IPS DF 6.9 (cell line): ENCODE data around the gene TNFSF15.

Experiments used
- DNase-seq: peaks from one replicate; pipeline ENCODE4 v3.0.0-alpha.2; 2013; ENCODE audit warnings: low read depth, low spot score
- H3K27ac ChIP-seq: one replicate; pipeline ENCODE4 v1.5.1; 2013; ENCODE audit warnings: low read length, control low read depth
- H3K27me3 ChIP-seq: 2 replicates; pipeline ENCODE4 v1.6.1; 2013; ENCODE audit warnings: mild to moderate bottlenecking, low read length; ENCODE audit not compliant: control insufficient read depth, insufficient read depth
- H3K36me3 ChIP-seq: 2 replicates; pipeline ENCODE4 v1.6.1; 2013; ENCODE audit warnings: low read length; ENCODE audit not compliant: control insufficient read depth, insufficient read depth
- H3K4me1 ChIP-seq: 2 replicates; pipeline ENCODE4 v1.6.1; 2013; ENCODE audit warnings: low read length; ENCODE audit not compliant: control insufficient read depth, insufficient read depth
- H3K4me3 ChIP-seq: 2 replicates; pipeline ENCODE4 v1.5.1; 2013; ENCODE audit warnings: mild to moderate bottlenecking, low read length
- H3K9me3 ChIP-seq: 2 replicates; pipeline ENCODE4 v1.6.1; 2013; ENCODE audit warnings: low read length, inconsistent platforms; ENCODE audit not compliant: control insufficient read depth, insufficient read depth
- WGBS: extraction: QIAGEN DNeasy Blood & Tissue Kit; methylation state at CpG from one replicate; pipeline ENCODE4 v1.1.7; 2013; ENCODE audit warnings: mixed read lengths, missing lambda C conversion rate; ENCODE audit not compliant: insufficient read length, insufficient coverage; 5-methylcytosine and 5-hydroxymethylcytosine counted together

Gene TNFSF15

GRCh38 chr9:114790521-114790920 lies 15.3 kb downstream of the TNFSF15 start:
- no peak for DNase-seq
- no peak overlapping the region for H3K27ac ChIP-seq

DNA sequence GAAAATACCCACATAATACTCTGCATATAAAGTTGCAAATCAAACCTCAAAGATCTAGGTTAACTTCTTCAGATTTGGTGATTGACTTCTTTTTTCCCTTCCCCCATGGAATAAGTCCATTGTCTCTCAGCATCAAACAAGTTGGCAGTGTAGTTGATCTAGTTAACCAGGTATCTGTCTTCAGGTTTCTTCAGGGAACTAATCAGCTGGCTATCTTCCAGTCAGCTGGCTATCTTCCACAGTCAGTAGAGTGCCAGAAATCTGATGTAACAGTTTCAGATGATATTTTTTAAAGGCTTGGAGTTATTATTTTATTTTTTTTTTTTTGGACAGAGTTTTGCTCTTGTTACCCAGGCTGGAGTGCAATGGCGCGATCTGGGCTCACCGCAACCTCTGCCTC lies 16.8 kb downstream of the TNFSF15 start:
- Histone ChIP-seq H3K4me3 (no peak overlapping the region), H3K9me3 (no peaks in the 10 kb centered on the region)
- no CpG with 5 or more reads among the region's 3 CpGs for WGBS

More at GRCh38 chr9:114790521-114790920, 15.3 kb downstream of the TNFSF15 start:
- no peaks in the 10 kb centered on the region; the same call in 1 of the 2 replicates for H3K27me3 ChIP-seq
- no peak overlapping the region for H3K4me3 ChIP-seq
- H3K9me3 ChIP-seq: no peaks in the 10 kb centered on the region
- H3K4me1 ChIP-seq: no peaks in the 10 kb centered on the region
- H3K36me3 ChIP-seq: no peaks in the 10 kb centered on the region
- no CpG with 5 or more reads among the region's 6 CpGs for WGBS

DNA sequence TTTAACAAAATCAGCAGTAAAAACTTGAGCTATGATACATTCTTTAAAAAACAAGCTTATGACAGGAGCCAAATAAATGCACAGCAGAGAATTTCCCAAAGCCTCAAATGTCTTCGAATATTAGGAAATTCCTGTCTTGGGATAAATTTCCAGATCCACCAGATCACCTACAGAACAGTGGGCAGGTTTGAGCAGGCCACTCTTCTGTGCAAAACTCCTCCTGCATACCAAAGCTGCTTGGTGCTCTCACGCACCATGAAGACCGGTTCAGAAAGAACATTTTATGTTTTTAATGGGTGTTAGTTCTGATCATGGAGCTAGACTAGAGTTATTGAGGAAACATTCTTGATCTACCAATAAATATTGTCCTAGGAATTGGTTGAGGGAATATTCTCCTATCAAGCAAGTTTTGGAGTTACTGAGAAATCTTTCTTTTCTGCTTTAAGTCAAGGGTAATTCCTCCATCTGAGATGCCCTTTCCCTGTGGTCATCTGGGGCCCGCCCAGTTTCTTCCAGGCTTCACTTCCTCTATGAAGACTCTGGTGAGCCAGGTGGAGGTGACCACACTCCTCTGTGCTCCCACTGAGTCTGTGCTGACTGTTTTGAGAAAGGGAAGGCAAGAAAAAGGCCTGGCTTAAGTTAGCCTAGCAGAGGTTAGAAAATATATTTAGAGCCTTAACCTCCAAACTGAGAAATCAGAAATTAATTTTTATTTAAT lies 17.9 kb downstream of the TNFSF15 start:
- Histone ChIP-seq H3K4me3 (no peak overlapping the region), H3K36me3 (no peaks in the 10 kb centered on the region), H3K9me3 (no peaks in the 10 kb centered on the region), H3K4me1 (no peaks in the 10 kb centered on the region), H3K27me3 (no peaks in the 10 kb centered on the region), H3K27ac (no peak overlapping the region)
- WGBS: no CpG with 5 or more reads among the region's 4 CpGs
- DNase-seq: no peak

More for the DNA sequence above, 16.8 kb downstream of the TNFSF15 start:
- DNase-seq: no peak
- no peaks in the 10 kb centered on the region for H3K4me1 ChIP-seq
- no peak overlapping the region for H3K27ac ChIP-seq
- H3K36me3 ChIP-seq: no peaks in the 10 kb centered on the region
- no peaks in the 10 kb centered on the region; the same call in 1 of the 2 replicates for H3K27me3 ChIP-seq

GRCh38 chr9:114787214-114787613 lies 18.6 kb downstream of the TNFSF15 start:
- H3K36me3 ChIP-seq: no peaks in the 10 kb centered on the region
- H3K27ac ChIP-seq: no peak overlapping the region
- no peaks in the 10 kb centered on the region for H3K4me1 ChIP-seq
- no peaks in the 10 kb centered on the region for H3K9me3 ChIP-seq
- H3K27me3 ChIP-seq: no peaks in the 10 kb centered on the region
- no peak for DNase-seq
- no peak overlapping the region for H3K4me3 ChIP-seq
- WGBS: no CpG with 5 or more reads among the region's 2 CpGs

- no peak overlapping the region for H3K4me3 ChIP-seq
- H3K27me3 ChIP-seq: no peaks in the 10 kb centered on the region
- no CpG with 5 or more reads among the region's 5 CpGs for WGBS
- no peaks in the 10 kb centered on the region for H3K36me3 ChIP-seq
- DNase-seq: no peak
- no peaks in the 10 kb centered on the region for H3K4me1 ChIP-seq
- no peaks in the 10 kb centered on the region for H3K9me3 ChIP-seq
- no peak overlapping the region for H3K27ac ChIP-seq
Observed at GRCh38 chr9:114785866-114786650, 19.8 kb downstream of the TNFSF15 start.

DNA sequence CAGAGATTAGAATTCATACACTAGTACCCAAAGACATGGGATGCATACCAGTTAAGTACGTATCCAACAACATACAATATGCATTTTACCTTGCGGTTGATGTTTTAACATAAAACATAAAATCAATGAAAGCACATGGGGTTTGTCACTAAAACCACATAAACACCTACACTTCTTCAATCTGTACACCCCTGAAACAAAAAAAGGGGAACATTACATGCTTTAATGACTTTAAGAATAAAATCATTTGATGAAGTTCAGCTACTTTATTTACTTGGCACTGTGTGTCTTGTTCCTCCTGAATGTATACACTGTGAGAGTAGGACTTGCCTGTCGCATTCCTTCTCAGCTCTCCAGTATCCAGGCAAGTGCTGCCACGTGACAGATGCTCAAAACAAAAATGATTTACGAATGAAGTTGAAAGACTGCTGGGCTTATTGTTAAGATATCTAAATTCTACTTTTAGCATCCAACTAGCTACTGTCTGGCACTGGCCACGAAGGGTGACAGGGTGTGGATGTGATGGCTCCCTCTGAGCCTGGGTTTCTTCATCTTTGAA lies 21.0 kb downstream of the TNFSF15 start:
- H3K27ac ChIP-seq: no peak overlapping the region
- no peaks in the 10 kb centered on the region for H3K9me3 ChIP-seq
- no peaks in the 10 kb centered on the region for H3K36me3 ChIP-seq
- H3K27me3 ChIP-seq: no peaks in the 10 kb centered on the region
- DNase-seq: no peak
- no CpG with 5 or more reads among the region's 6 CpGs for WGBS
- H3K4me1 ChIP-seq: no peaks in the 10 kb centered on the region
- H3K4me3 ChIP-seq: no peak overlapping the region

- Histone ChIP-seq H3K9me3 (no peaks in the 10 kb centered on the region), H3K27ac (no peak overlapping the region), H3K4me1 (no peaks in the 10 kb centered on the region), H3K36me3 (no peaks in the 10 kb centered on the region), H3K4me3 (no peak overlapping the region), H3K27me3 (no peaks in the 10 kb centered on the region)
- DNase-seq: no peak
Observed at GRCh38 chr9:114782586-114782985, 23.3 kb downstream of the TNFSF15 start.

GRCh38 chr9:114779352-114779845 lies 26.4 kb downstream of the TNFSF15 start:
- no peaks in the 10 kb centered on the region for H3K27me3 ChIP-seq
- no peaks in the 10 kb centered on the region for H3K9me3 ChIP-seq
- no peaks in the 10 kb centered on the region for H3K4me1 ChIP-seq
- no peak for DNase-seq
- no peak overlapping the region for H3K27ac ChIP-seq
- H3K4me3 ChIP-seq: no peak overlapping the region
- H3K36me3 ChIP-seq: no peaks in the 10 kb centered on the region
- WGBS: no CpG with 5 or more reads among the region's 4 CpGs

DNA sequence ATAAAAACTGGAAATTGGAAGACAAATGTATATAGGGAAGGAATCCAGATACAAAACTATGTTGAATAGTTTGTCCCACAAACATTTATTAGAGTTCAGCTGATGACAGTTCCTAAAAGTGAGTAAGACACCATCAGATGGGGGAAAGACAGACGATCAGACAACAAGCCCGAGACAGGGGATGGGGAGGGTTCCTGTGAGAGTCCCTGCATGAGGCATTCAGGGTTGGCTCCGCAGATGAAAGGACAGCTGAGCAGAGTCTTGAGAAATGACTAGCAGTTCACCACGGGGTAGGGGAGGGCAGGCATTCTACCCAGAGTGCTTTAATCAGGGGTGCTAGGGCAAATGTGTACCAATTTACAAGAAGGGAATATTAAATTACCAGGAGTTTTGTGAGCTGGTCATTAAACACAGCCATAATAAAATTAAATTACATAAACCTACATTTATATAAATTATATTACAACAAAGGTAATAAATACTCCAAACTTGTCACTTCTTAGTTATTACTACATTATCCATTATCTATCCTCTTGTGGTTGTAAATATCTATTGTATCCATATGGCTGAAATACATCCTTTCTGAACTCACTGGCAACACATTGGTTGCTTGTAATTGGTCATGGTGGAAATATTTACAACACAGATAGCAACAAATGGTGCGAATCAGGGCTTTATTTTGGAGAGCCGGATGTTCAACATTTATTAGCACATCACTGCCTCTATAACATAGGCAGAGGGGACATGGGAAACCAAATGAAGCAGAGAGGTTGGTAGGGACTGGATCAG lies 27.8 kb downstream of the TNFSF15 start:
- Histone ChIP-seq H3K27ac (no peak overlapping the region), H3K4me1 (no peaks in the 10 kb centered on the region), H3K27me3 (no peaks in the 10 kb centered on the region), H3K4me3 (no peak overlapping the region), H3K36me3 (no peaks in the 10 kb centered on the region), H3K9me3 (no peaks in the 10 kb centered on the region)
- no CpG with 5 or more reads among the region's 6 CpGs for WGBS
- no peak for DNase-seq
